H1 (cell line): ENCODE results near the gene ENPP6. TPM values are rescaled to one million over a fixed set of nuclear protein-coding genes. Genes with fewer than 3 reads are reported as not detected.

Experiments used
- CHD7 ChIP-seq: fragments of 300-600 bp; sonication (generic); IDR thresholded peaks from 2 replicates; pipeline ENCODE4 v1.7.1; 2012; ENCODE audit warnings: low read length, moderate library complexity, mild to moderate bottlenecking, inconsistent platforms; ENCODE audit not compliant: insufficient replicate concordance
- CTCF ChIP-seq, 3 experiments: IDR thresholded peaks; 1 replicate in 2 of 3; 2 replicates in 1 of 3; pipeline versions ENCODE4 v1.5.1 to v1.6.1; 2011; ENCODE audit warnings: low read length in 3 of 3, mild to moderate bottlenecking in 3 of 3, inconsistent platforms in 2 of 3, low read depth in 1 of 3, moderate library complexity in 1 of 3; ENCODE audit not compliant: insufficient read depth in 1 of 3; ENCODE audit errors: control extremely low read depth in 1 of 3
- E2F6 ChIP-seq: IDR thresholded peaks from 2 replicates; pipeline ENCODE4 v1.6.1; 2012; ENCODE audit warnings: inconsistent platforms
- GTF2F1 ChIP-seq: IDR thresholded peaks from 2 replicates; pipeline ENCODE4 v1.6.1; 2012; ENCODE audit warnings: low read depth, low read length, improper control_type of control experiment, borderline replicate concordance
- NANOG ChIP-seq: IDR thresholded peaks from 2 replicates; pipeline ENCODE4 v1.6.1; 2011; ENCODE audit warnings: low read length, low read depth, mild to moderate bottlenecking, inconsistent platforms; ENCODE audit not compliant: insufficient read depth, poor library complexity, severe bottlenecking
- TBP ChIP-seq: IDR thresholded peaks from 2 replicates; pipeline ENCODE4 v1.6.1; 2011; ENCODE audit warnings: low read depth, low read length, improper control_type of control experiment
- polyA plus RNA-seq, 7 experiments: library from polyadenylated mRNA; depleted of rRNA in 3 of 7; stranded (reverse) in 5 of 7; unstranded in 2 of 7; fragments of >200 nt in 5 of 7; fragments of 200-250 nt in 2 of 7; gene quantifications; 1 replicate in 5 of 7; 2 replicates in 1 of 7; 4 replicates in 1 of 7; pipeline versions ENCODE4 v1.2.1 to v1.2.3, GENCODE V29; 2011 to 2013; ENCODE audit warnings: missing spikeins in 2 of 7, mixed read lengths in 2 of 7
- total RNA-seq: library from RNA; stranded (reverse); fragmentation: NEBNext Ultra II Directional; extraction: Animal tissue kit (Norgen Biotek cat#: 25700); gene quantifications from 2 replicates; pipeline ENCODE4 v1.2.1, GENCODE V29; 2021

ENPP6 gene
- total and polyA plus RNA-seq, 2 of the 8 experiments (the other 6 are each of a cell fraction or from before 2014, with no cell fraction given): 0.11 to 0.20 TPM

GRCh38 chr4:184253072-184253420, 35.4 kb upstream of the ENPP6 start (continued):
- TF ChIP-seq CHD7 (no peak), NANOG (no peak), GTF2F1 (no peak), CTCF (IDR thresholded peaks at IDR 0.05; ENCODE audit: control extremely low read depth in 1 of 3, insufficient read depth in 1 of 3, low read depth in 1 of 3, low read length in 3 of 3) (no peak), E2F6 (no peak), TBP (no peak)
